Endodermal cell (in vitro differentiated cells): ENCODE results near the gene CABP4. TPM values are rescaled to one million over a fixed set of nuclear protein-coding genes. Genes with fewer than 3 reads are reported as not detected.
A peak's percentile ranks its signal among the peaks of the same experiment; 100 is the strongest.
"Not testable (repeated sequence)": the region's sequence is repeated elsewhere in the genome, so short reads cannot be mapped to it uniquely, and the experiment has no call there.

ENCODE experiments used
- DNase-seq: peaks from one replicate; pipeline ENCODE4 v3.0.0-alpha.2; 2017
- H3K27ac ChIP-seq: 2 replicates; pipeline ENCODE4 v1.5.1; 2013; ENCODE audit warnings: mild to moderate bottlenecking, low read depth, low read length, moderate library complexity
- H3K27me3 ChIP-seq: 2 replicates; pipeline ENCODE4 v1.6.1; 2013; ENCODE audit warnings: mild to moderate bottlenecking, low read length, moderate library complexity; ENCODE audit not compliant: insufficient read depth, control insufficient read depth, poor library complexity, severe bottlenecking
- H3K36me3 ChIP-seq: 2 replicates; pipeline ENCODE4 v1.7.0; 2013; ENCODE audit warnings: mild to moderate bottlenecking, low read length, moderate library complexity; ENCODE audit not compliant: control insufficient read depth, insufficient read depth
- H3K4me1 ChIP-seq: one replicate; pipeline ENCODE4 v1.7.0; 2013; ENCODE audit warnings: low read length; ENCODE audit not compliant: control insufficient read depth, insufficient read depth
- H3K4me3 ChIP-seq: 2 replicates; pipeline ENCODE4 v1.5.1; 2013; ENCODE audit warnings: mild to moderate bottlenecking, low read length, moderate library complexity
- H3K9ac ChIP-seq: 2 replicates; pipeline ENCODE4 v1.6.1; 2013; ENCODE audit warnings: mild to moderate bottlenecking, low read length, moderate library complexity; ENCODE audit not compliant: poor library complexity, severe bottlenecking; ENCODE audit errors: extremely low read depth
- H3K9me3 ChIP-seq: 2 replicates; pipeline ENCODE4 v1.6.1; 2013; ENCODE audit warnings: mild to moderate bottlenecking, low read length, moderate library complexity; ENCODE audit not compliant: control insufficient read depth
- H3K27ac Mint-ChIP-seq: 2 replicates; pipeline ENCODE4 v1.8.0; 2020; ENCODE audit warnings: mixed read lengths
- H3K27me3 Mint-ChIP-seq: 2 replicates; pipeline ENCODE4 v1.8.0; 2021; ENCODE audit warnings: mild to moderate bottlenecking, mixed read lengths; ENCODE audit not compliant: insufficient read depth
- H3K36me3 Mint-ChIP-seq: 2 replicates; pipeline ENCODE4 v1.8.0; 2020; ENCODE audit warnings: low read depth, mixed read lengths
- H3K4me1 Mint-ChIP-seq: 2 replicates; pipeline ENCODE4 v1.8.0; 2020; ENCODE audit warnings: mixed read lengths
- H3K4me3 Mint-ChIP-seq: 2 replicates; pipeline ENCODE4 v1.8.0; 2020; ENCODE audit warnings: mild to moderate bottlenecking, moderate library complexity, mixed read lengths
- H3K9me3 Mint-ChIP-seq: 2 replicates; pipeline ENCODE4 v1.8.0; 2020; ENCODE audit warnings: mild to moderate bottlenecking, mixed read lengths
- CTCF ChIP-seq: fragments of 200-600 bp; sonication (generic); conservative IDR thresholded peaks from 2 replicates; pipeline ENCODE4 v1.5.0; 2021; ENCODE audit warnings: antibody characterized with exemption, mild to moderate bottlenecking
- WGBS, 2 experiments: methylation state at CpG; one replicate each; pipeline versions ENCODE4 v1.1.5 to v1.1.7; 2013; ENCODE audit warnings: missing lambda C conversion rate in 2 of 2, mixed read lengths in 1 of 2; ENCODE audit not compliant: insufficient coverage in 1 of 2, insufficient read length in 1 of 2; 5-methylcytosine and 5-hydroxymethylcytosine counted together
- total RNA-seq, 2 donors: library from RNA; stranded (reverse); fragmentation: NEBNext Ultra II Directional in 1 of 2; extraction: Animal tissue kit (Norgen Biotek cat#: 25700) in 1 of 2; gene quantifications; 2 replicates in 1 of 2; 3 replicates in 1 of 2; pipeline ENCODE4 v1.2.1, GENCODE V29; 2021

CABP4 gene
- total RNA-seq, 2 donors from 2014 or later = not detected

GRCh38 chr11:67470337-67471002 lies 15.3 kb downstream of the CABP4 start:
- WGBS, 2 experiments = 82 to 95% methylated on average over 4 to 8 of the region's 8 CpGs
- H3K36me3 Mint-ChIP-seq = peaks cover under 1% of the 10 kb centered on the region
- H3K27me3 ChIP-seq = no peaks in the 10 kb centered on the region
- H3K27me3 Mint-ChIP-seq = no peaks in the 10 kb centered on the region
- TF ChIP-seq CTCF = no peak
- H3K27ac Mint-ChIP-seq = no peak overlapping the region
- H3K4me1 Mint-ChIP-seq = peaks cover 5% of the 10 kb centered on the region
- no peak overlapping the region for H3K9ac ChIP-seq
- no peaks in the 10 kb centered on the region for H3K4me1 ChIP-seq
- peak overlapping the region; percentile 85 for H3K4me3 Mint-ChIP-seq
- DNase-seq = no peak
- H3K36me3 ChIP-seq = no peaks in the 10 kb centered on the region
- H3K4me3 ChIP-seq = no peak overlapping the region
- H3K9me3 ChIP-seq = no peaks in the 10 kb centered on the region
- no peak overlapping the region for H3K27ac ChIP-seq
- H3K9me3 Mint-ChIP-seq = no peaks in the 10 kb centered on the region

- no peaks in the 10 kb centered on the region for H3K36me3 ChIP-seq
- no peaks in the 10 kb centered on the region for H3K9me3 ChIP-seq
- Mint-ChIP-seq H3K36me3 (no peaks in the 10 kb centered on the region), H3K27me3 (no peaks in the 10 kb centered on the region), H3K4me1 (peaks cover 6% of the 10 kb centered on the region), H3K27ac (no peak overlapping the region), H3K4me3 (no peak overlapping the region), H3K9me3 (peaks cover 12% of the 10 kb centered on the region)
- H3K27ac ChIP-seq = no peak overlapping the region
- H3K9ac ChIP-seq = no peak overlapping the region
- no peak for TF ChIP-seq CTCF
- no peak overlapping the region for H3K4me3 ChIP-seq
- 68 to 91% methylated on average over 5 to 7 of the region's 7 CpGs for WGBS, 2 experiments
- DNase-seq = peak; percentile 45
- no peaks in the 10 kb centered on the region for H3K27me3 ChIP-seq
- H3K4me1 ChIP-seq = no peaks in the 10 kb centered on the region
Measured at GRCh38 chr11:67472882-67473281, 17.7 kb downstream of the CABP4 start.

GRCh38 chr11:67476692-67477091 lies 21.5 kb downstream of the CABP4 start:
- H3K27ac Mint-ChIP-seq = not testable (repeated sequence)

GRCh38 chr11:67477344-67478050 lies 22.3 kb downstream of the CABP4 start:
- H3K36me3 ChIP-seq, DNase-seq, H3K36me3 Mint-ChIP-seq, H3K27ac ChIP-seq, H3K4me1 ChIP-seq, H3K9ac ChIP-seq, H3K27me3 Mint-ChIP-seq, H3K27me3 ChIP-seq, H3K4me1 Mint-ChIP-seq, H3K4me3 Mint-ChIP-seq, H3K27ac Mint-ChIP-seq, H3K4me3 ChIP-seq, H3K9me3 ChIP-seq: not testable (repeated sequence)
- peaks cover 14% of the 10 kb centered on the region for H3K9me3 Mint-ChIP-seq
- 90 to 97% methylated on average over 3 to 12 of the region's 16 CpGs for WGBS, 2 experiments

More at GRCh38 chr11:67476692-67477091, 21.5 kb downstream of the CABP4 start:
- H3K27me3 Mint-ChIP-seq, H3K36me3 Mint-ChIP-seq, H3K27me3 ChIP-seq, H3K4me1 ChIP-seq, H3K9me3 ChIP-seq, H3K4me3 ChIP-seq, H3K4me3 Mint-ChIP-seq, H3K36me3 ChIP-seq, H3K27ac ChIP-seq, DNase-seq, H3K4me1 Mint-ChIP-seq, H3K9ac ChIP-seq: not testable (repeated sequence)
- peaks cover 14% of the 10 kb centered on the region for H3K9me3 Mint-ChIP-seq
- WGBS, 2 experiments = 87 to 96% methylated on average over 9 to 10 of the region's 10 CpGs
